Adrenal gland (tissue), 5 donors: ENCODE data around the gene CEP135.

Experiments used
- POLR2A ChIP-seq, 2 donors: fragments of 450-650 bp; IDR thresholded peaks; one replicate each; pipeline ENCODE4 v1.6.1; 2017; ENCODE audit warnings: antibody characterized with exemption in 2 of 2, mild to moderate bottlenecking in 2 of 2, moderate library complexity in 1 of 2
- TF ChIP-seq, protein P1 (sequence below), 6 experiments: fragments of 450-650 bp in 4 of 6; fragments of 200-600 bp in 2 of 6; sonication (generic) in 1 of 6; IDR thresholded peaks; 1 replicate in 5 of 6; 2 replicates in 1 of 6; pipeline versions ENCODE4 v1.5.1 to v1.8.0; 2016 to 2021; ENCODE audit warnings: antibody characterized with exemption in 6 of 6, mild to moderate bottlenecking in 2 of 6, moderate library complexity in 1 of 6
- donor health status: DM: no; HTN: no; CAD: no.

DNA sequence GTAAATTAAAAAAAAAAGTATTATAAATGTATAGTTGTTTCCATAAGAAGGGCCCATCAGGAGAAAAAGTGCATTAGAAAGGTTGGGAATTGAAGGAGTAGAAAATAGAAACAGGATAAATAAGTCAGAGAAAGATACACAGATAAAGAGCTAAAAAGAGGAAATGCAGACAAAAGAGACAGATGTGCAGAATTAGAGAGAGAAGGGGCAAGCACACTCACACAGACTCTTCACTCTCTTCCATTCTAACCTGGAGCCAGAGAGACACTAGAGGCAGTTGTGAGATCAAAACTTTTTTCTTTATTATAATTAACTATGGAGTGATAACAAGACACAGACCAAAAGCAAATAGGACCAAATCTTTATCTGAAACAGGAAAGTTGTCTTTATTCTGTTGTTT is 134.1 kb downstream of the CEP135 start:
- TF ChIP-seq, protein P1, sequence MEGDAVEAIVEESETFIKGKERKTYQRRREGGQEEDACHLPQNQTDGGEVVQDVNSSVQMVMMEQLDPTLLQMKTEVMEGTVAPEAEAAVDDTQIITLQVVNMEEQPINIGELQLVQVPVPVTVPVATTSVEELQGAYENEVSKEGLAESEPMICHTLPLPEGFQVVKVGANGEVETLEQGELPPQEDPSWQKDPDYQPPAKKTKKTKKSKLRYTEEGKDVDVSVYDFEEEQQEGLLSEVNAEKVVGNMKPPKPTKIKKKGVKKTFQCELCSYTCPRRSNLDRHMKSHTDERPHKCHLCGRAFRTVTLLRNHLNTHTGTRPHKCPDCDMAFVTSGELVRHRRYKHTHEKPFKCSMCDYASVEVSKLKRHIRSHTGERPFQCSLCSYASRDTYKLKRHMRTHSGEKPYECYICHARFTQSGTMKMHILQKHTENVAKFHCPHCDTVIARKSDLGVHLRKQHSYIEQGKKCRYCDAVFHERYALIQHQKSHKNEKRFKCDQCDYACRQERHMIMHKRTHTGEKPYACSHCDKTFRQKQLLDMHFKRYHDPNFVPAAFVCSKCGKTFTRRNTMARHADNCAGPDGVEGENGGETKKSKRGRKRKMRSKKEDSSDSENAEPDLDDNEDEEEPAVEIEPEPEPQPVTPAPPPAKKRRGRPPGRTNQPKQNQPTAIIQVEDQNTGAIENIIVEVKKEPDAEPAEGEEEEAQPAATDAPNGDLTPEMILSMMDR (IDR thresholded peaks at IDR 0.05): no peak
- TF ChIP-seq POLR2A (IDR thresholded peaks at IDR 0.05): no peak
